GM12865 (cell line): ENCODE data around the gene SLC9B2.

ENCODE experiments used
- DNase-seq: peaks from one replicate; pipeline ENCODE4 v3.0.0; 2010; ENCODE audit warnings: low read depth
- H3K4me3 ChIP-seq: 2 replicates; pipeline ENCODE4 v1.5.1; 2011; ENCODE audit warnings: mild to moderate bottlenecking, low read depth, low read length, control low read depth
- TF ChIP-seq, protein P1 (sequence below): IDR thresholded peaks from 2 replicates; pipeline ENCODE4 v1.5.1; 2011; ENCODE audit warnings: low read length, control low read depth, low read depth, inconsistent platforms; ENCODE audit not compliant: insufficient read depth; ENCODE audit errors: missing control alignments

Gene SLC9B2

DNA sequence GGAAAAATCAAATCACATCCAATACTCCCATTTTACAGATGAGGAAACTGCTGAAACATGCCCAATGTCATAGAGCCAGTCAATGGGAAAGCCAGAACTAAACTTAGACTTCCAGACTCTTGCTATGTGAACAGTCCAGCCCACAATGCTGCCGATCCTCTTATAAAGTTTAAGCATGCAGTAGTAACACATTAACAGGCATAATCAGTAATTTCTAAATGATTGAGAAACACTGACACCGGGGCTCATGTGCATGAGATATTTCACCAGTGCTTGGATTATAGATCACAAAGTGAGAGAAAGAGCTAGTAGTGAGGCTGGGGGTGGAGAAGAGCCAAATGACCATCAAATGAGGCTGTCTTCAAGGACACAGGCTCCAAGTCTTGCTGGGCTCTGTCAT is 20.6 kb upstream of the SLC9B2 start:
- no peak overlapping the region for H3K4me3 ChIP-seq
- TF ChIP-seq, protein P1, sequence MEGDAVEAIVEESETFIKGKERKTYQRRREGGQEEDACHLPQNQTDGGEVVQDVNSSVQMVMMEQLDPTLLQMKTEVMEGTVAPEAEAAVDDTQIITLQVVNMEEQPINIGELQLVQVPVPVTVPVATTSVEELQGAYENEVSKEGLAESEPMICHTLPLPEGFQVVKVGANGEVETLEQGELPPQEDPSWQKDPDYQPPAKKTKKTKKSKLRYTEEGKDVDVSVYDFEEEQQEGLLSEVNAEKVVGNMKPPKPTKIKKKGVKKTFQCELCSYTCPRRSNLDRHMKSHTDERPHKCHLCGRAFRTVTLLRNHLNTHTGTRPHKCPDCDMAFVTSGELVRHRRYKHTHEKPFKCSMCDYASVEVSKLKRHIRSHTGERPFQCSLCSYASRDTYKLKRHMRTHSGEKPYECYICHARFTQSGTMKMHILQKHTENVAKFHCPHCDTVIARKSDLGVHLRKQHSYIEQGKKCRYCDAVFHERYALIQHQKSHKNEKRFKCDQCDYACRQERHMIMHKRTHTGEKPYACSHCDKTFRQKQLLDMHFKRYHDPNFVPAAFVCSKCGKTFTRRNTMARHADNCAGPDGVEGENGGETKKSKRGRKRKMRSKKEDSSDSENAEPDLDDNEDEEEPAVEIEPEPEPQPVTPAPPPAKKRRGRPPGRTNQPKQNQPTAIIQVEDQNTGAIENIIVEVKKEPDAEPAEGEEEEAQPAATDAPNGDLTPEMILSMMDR: no peak
- DNase-seq: no peak

DNA sequence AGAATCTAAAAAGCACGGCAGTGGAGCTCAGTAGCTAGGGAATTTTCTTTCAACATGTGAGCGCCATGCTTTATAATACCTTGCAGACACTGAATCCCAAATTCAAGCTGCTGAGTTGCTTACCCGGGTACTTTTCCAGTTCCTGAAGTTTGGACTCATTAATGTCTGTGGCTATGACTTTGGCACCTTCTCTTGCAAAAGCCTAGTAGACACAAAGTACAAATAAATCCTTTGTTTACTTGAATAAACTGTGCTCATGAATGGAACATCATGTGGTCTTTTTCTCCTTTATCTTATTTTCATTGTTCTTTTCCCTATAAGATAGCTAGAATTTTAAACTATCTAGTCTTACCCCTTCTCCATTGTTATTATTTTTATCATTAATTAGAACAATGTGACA is 18.5 kb upstream of the SLC9B2 start:
- TF ChIP-seq, protein P1: no peak
- no peak for DNase-seq

DNA sequence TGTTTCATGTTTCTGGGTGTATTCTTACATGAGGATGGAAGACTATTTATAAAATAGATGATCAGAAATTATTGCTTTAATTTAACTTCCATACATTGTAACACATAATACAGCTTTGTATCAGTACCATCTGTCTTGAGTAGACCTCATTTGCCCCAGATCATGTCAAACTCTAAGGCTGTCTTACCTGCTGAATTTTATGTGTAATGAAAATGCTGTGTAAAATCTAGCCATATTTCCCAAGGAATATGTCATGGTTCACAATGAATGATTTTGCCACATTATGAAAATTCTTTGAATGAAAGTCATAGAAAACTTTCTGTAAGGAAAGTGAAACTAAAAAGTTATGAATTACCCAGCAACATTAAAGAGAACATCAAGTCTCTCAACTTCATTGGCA is 15.7 kb upstream of the SLC9B2 start:
- TF ChIP-seq, protein P1: no peak
- DNase-seq: no peak
- H3K4me3 ChIP-seq: peak overlapping the region; percentile 29; the same call in 1 of the 2 replicates

More for the DNA sequence above, 18.5 kb upstream of the SLC9B2 start:
- H3K4me3 ChIP-seq: no peak overlapping the region

DNA sequence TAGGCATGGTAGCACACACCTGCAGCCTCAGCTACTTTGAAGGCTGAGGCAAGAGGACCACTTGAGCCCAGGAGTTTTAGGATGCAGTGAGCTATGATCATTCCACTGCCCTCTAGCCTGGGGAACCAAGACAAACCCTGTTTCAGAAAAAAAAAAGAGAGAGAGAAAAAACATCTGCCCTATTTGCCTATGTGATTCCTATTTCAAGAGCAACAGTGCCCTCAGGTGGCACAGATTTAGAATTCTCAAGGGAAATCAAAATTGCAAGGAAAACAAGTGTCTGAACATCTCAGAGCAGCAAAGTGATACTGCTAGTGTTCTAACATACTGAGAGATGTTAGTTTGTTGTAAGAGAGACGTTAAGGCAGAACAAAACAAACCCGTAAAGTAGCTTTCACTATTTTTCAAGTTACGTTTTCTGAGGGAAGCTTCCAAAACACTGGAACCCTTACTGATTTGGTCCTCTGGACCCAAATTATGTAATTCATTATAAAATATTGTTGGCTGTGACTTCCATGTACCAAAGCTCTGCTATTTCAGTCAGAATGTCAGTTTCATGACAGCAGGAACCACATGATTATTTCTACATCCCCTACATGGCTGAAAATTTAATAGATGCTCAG is 15.2 kb upstream of the SLC9B2 start:
- TF ChIP-seq, protein P1: peak; percentile 57
- peak overlapping the region; percentile 29; the same call in 1 of the 2 replicates for H3K4me3 ChIP-seq
- peak; percentile 88 for DNase-seq

DNA sequence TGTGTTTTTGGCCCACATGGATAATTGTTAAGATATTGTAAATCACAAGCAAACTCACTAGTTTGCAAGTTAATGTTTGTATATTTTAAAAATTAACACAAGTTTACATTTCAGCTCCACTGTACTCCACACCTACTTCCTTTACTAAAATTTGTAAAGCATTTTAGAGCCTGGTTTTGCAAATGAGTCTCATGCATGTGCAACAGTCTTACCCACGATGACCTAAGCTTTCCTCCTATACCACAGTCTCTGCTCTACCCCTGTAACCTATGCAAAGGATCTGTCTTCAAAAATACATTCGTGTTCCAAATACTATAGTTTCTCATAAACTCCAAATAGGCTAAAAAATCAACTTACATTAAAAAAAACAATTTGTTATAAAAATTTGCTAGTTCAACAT is 12.9 kb upstream of the SLC9B2 start:
- TF ChIP-seq, protein P1: no peak
- no peak for DNase-seq
- no peak overlapping the region for H3K4me3 ChIP-seq

DNA sequence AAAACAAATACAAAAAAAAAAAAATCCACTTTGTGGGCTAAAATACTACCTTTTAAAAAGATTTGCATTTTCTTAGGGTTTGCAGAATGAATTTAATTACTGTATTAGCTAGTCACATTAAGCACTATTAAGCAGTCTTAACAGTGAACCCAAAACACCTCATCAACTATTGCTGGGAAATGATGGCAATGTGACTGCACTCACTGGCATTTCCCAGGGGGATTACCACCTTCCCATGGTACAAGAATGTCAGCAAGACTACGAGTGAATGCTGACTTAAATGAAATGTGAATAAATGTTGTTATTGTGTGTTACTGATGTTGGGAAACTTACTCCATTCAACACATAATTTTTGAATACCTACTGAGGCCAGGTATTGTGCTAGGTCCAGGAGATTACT is 10.0 kb upstream of the SLC9B2 start:
- no peak overlapping the region for H3K4me3 ChIP-seq
- TF ChIP-seq, protein P1: no peak
- DNase-seq: no peak
